Colonic mucosa (tissue), 4 donors: ENCODE measurements around the gene SLC25A19. TPM values are rescaled to one million over a fixed set of nuclear protein-coding genes. Genes with fewer than 3 reads are reported as not detected.

ENCODE experiments used
- DNase-seq: peaks from one replicate; pipeline ENCODE4 v3.0.0-alpha.2; 2020
- H3K27ac ChIP-seq: fragments of 200-600 bp; one replicate; pipeline ENCODE4 v1.8.0; 2021
- H3K27me3 ChIP-seq: fragments of 200-600 bp; one replicate; pipeline ENCODE4 v1.8.0; 2021
- H3K36me3 ChIP-seq: fragments of 200-600 bp; one replicate; pipeline ENCODE4 v1.8.0; 2021
- H3K4me1 ChIP-seq: fragments of 200-600 bp; one replicate; pipeline ENCODE4 v1.8.0; 2021; ENCODE audit warnings: mild to moderate bottlenecking
- H3K4me3 ChIP-seq: fragments of 200-600 bp; one replicate; pipeline ENCODE4 v1.8.0; 2021
- H3K9ac ChIP-seq, 2 donors: one replicate each; pipeline ENCODE4 v1.7.0; 2013; ENCODE audit warnings: control low read depth in 2 of 2, low read depth in 2 of 2, low read length in 2 of 2
- H3K9me3 ChIP-seq: fragments of 200-600 bp; one replicate; pipeline ENCODE4 v1.8.0; 2021
- CTCF ChIP-seq: fragments of 200-600 bp; IDR thresholded peaks from one replicate; pipeline ENCODE4 v1.8.0; 2022; ENCODE audit warnings: antibody characterized with exemption, mild to moderate bottlenecking
- intact Hi-C: fragments of 100-400 bp; cut with DNase I; formaldehyde crosslinking; loops from one replicate; pipeline ENCODE4 v1.14.1; 2022
- total RNA-seq, 2 donors: library from RNA; stranded (reverse); fragmentation: NEBNext Ultra II Directional in 1 of 2; extraction: Animal tissue kit (Norgen Biotek cat#: 25700) in 1 of 2; gene quantifications; one replicate each; pipeline ENCODE4 v1.2.1, GENCODE V29; 2021
- donor health status: healthy.
- donor health status: DM: no; HTN: no; CAD: no.
- donor health status: DM: no; HTN: no; CAD: no.

SLC25A19 gene
- total RNA-seq, 2 donors from 2014 or later: 9.8 to 24.8 TPM

DNA sequence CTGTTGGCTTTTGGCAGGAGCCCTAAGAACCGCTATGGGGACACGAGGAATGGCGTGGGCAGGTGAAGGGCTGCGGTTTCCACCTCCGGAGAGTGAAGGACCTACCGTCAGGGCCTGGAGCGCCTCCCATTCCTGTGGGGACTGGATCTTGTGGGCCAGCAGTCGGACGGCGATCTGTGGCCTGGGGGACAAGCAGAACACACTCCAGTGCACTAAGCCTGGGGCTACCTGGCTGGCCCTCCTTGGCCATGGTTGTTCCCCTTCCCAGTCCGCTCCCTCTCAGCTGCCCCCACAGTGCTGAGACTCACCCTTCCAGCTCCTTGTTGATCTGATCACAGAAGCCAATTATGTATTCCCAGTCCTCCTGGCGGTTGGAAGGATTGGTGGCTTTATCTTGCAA is 42.8 kb downstream of the SLC25A19 start:
- intact Hi-C loops: no loop called here
- TF ChIP-seq CTCF: no peak
- peaks cover 7% of the 10 kb centered on the region for H3K36me3 ChIP-seq
- DNase-seq: no peak
- H3K9me3 ChIP-seq: no peaks in the 10 kb centered on the region
- no peak overlapping the region for H3K4me3 ChIP-seq
- no peak overlapping the region for H3K27ac ChIP-seq
- no peak overlapping the region for H3K9ac ChIP-seq
- no peaks in the 10 kb centered on the region for H3K4me1 ChIP-seq
- H3K27me3 ChIP-seq: no peaks in the 10 kb centered on the region

- H3K9me3 ChIP-seq: no peaks in the 10 kb centered on the region
- no peak for DNase-seq
- H3K4me1 ChIP-seq: no peaks in the 10 kb centered on the region
- intact Hi-C loops: no loop called here
- peaks cover 7% of the 10 kb centered on the region for H3K36me3 ChIP-seq
- H3K9ac ChIP-seq: peak overlapping the region in 1 of 2 donors; percentile 7
- TF ChIP-seq CTCF: no peak
- no peaks in the 10 kb centered on the region for H3K27me3 ChIP-seq
- H3K27ac ChIP-seq: no peak overlapping the region
- H3K4me3 ChIP-seq: no peak overlapping the region
Observed at GRCh38 chr17:75245011-75245410, 44.2 kb downstream of the SLC25A19 start.

GRCh38 chr17:75244133-75244866 is 44.9 kb downstream of the SLC25A19 start:
- H3K9ac ChIP-seq: no peak overlapping the region
- no peak overlapping the region for H3K27ac ChIP-seq
- peaks cover 8% of the 10 kb centered on the region for H3K36me3 ChIP-seq
- TF ChIP-seq CTCF: no peak
- no peaks in the 10 kb centered on the region for H3K27me3 ChIP-seq
- intact Hi-C loops: no loop called here
- no peak overlapping the region for H3K4me3 ChIP-seq
- H3K4me1 ChIP-seq: no peaks in the 10 kb centered on the region
- H3K9me3 ChIP-seq: no peaks in the 10 kb centered on the region
- DNase-seq: no peak

- Histone ChIP-seq H3K27ac (no peak overlapping the region), H3K4me1 (no peaks in the 10 kb centered on the region), H3K36me3 (peaks cover 13% of the 10 kb centered on the region), H3K9ac (no peak overlapping the region), H3K9me3 (no peaks in the 10 kb centered on the region), H3K4me3 (no peak overlapping the region), H3K27me3 (no peaks in the 10 kb centered on the region)
- no peak for DNase-seq
- no peak for TF ChIP-seq CTCF
- intact Hi-C loops: no loop called here
Observed at GRCh38 chr17:75242461-75243042, 46.7 kb downstream of the SLC25A19 start.

- no peak overlapping the region for H3K9ac ChIP-seq
- H3K27ac ChIP-seq: no peak overlapping the region
- no peaks in the 10 kb centered on the region for H3K4me1 ChIP-seq
- intact Hi-C loops: no loop called here
- no peak overlapping the region for H3K4me3 ChIP-seq
- peaks cover 13% of the 10 kb centered on the region for H3K36me3 ChIP-seq
- no peaks in the 10 kb centered on the region for H3K9me3 ChIP-seq
- DNase-seq: no peak
- H3K27me3 ChIP-seq: no peaks in the 10 kb centered on the region
- no peak for TF ChIP-seq CTCF
Observed at GRCh38 chr17:75241996-75242460, 47.2 kb downstream of the SLC25A19 start.
